NCI-H1105 (cell line): ENCODE data around the gene SNCA.
A peak's percentile ranks its signal among the peaks of the same experiment; 100 is the strongest.

Experiments used
- DNase-seq: peaks from one replicate; lab custom pipeline; 2025; lab: John Stamatoyannopoulos, UW

The SNCA gene

GRCh38 chr4:89704651-89705395 lies 132.1 kb downstream of the SNCA start:
- no peak for DNase-seq

GRCh38 chr4:89703829-89704590 lies 133.0 kb downstream of the SNCA start:
- DNase-seq, result no peak

- no peak for DNase-seq
Measured at GRCh38 chr4:89700766-89701423, 136.1 kb downstream of the SNCA start.

DNA sequence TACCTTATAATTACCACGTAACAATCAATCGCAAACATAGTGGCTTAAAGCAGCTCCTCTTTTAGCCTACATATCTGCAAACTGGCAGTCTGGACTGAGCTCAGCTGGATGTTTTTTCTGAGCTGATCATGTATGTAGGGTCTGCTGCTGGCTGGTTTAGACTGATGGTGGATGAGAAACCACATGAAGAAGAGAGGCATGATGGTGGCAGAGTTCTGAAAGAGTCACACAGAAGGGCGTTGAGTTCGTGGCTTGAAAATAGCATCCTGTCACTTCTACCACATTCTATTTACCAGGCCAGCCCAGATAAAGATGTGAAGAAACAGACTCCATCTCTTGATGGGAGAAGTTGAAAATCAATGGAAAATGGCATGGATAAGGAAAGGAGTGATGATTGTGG lies 151.3 kb downstream of the SNCA start:
- DNase-seq, result no peak

GRCh38 chr4:89685277-89685676 lies 151.7 kb downstream of the SNCA start:
- DNase-seq, result no peak

DNA sequence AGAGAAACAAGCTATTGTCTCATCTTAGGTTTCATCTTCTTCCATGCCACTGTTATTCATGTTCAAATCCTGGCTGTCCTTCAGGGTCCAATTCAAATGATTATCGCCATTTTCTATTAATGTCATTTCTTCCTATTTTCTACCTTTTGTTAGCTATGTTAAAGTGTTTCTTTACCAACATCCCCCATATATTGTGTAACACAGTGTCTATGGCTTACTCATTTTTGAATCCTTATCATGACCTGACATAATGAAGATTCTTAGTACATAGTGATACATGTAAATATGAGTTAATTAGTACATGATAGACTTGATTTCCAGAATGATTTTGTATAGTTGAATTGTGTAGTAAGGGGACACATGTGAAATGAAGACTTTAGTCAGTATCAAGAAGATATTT lies 152.4 kb downstream of the SNCA start:
- DNase-seq, result no peak

DNA sequence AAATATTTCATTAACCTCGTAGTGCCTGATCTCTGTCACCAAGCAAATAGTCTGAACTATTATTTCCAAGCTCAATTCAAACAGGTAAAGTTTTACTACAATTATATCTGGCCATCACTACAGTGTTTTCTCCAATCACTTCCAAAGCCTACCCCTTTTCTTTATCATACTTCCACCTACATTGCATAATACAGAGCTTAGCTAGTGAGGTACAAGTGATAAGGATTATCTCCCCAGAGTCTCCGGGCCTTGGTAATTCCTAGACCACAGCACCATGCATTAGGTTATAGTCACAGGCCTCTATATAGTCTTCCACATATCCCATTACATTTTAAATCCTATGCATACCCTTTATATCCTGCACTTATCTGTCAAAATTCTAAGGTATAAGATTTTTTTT lies 154.2 kb downstream of the SNCA start:
- no peak for DNase-seq

GRCh38 chr4:89681671-89682070 lies 155.3 kb downstream of the SNCA start:
- no peak for DNase-seq

- DNase-seq, result peak; percentile 19
Measured at GRCh38 chr4:89681219-89681618, 155.7 kb downstream of the SNCA start.

DNA sequence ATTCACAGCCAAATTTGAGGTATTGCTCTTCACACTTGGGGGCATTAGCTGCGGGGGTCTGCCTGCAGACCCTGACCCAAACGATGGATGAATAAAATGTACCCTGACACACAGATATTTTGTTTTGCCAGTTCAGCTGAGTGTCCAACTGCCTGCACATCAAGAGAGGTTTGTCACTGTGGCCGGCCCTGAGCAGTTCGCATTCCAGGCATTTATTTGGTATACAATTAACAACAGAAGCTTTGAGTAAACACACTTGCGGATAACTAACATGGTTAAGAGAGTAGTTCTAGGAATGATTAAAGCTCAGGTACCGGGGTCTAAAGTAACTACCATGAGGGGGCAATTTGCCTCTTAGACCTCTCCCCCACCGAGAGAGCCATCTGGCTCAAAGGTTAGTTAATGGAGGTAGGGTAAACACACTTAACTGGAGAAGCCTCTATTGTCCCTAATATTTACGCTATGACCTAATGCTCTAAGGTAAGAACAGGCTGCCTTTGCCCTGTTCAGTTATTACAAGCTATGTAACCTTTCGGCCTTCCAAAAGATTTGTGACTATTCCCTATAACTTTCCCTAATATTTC lies 162.0 kb downstream of the SNCA start:
- DNase-seq, result no peak
